HepG2 (cell line): ENCODE results near the gene CPNE1. TPM values are rescaled to one million over a fixed set of nuclear protein-coding genes. Genes with fewer than 3 reads are reported as not detected.

Experiments
- KIAA2018 ChIP-seq: sonication (generic); formaldehyde crosslinking; IDR thresholded peaks from 2 replicates; pipeline ENCODE4 v1.5.0; 2020; ENCODE audit warnings: mild to moderate bottlenecking, missing genetic modification reagents, borderline replicate concordance
- POLR2G ChIP-seq: fragments of 200-400 bp; formaldehyde crosslinking; IDR thresholded peaks from 2 replicates; pipeline ENCODE4 v1.6.1; 2018; ENCODE audit warnings: mild to moderate bottlenecking, low read depth, low read length, moderate library complexity
- RBM39 ChIP-seq: fragments of 200-400 bp; formaldehyde crosslinking; IDR thresholded peaks from one replicate; pipeline ENCODE4 v1.6.1; 2018; ENCODE audit warnings: antibody characterized with exemption, mild to moderate bottlenecking, low read depth, low read length; ENCODE audit not compliant: poor library complexity, severe bottlenecking
- SNRNP70 ChIP-seq: fragments of 200-400 bp; formaldehyde crosslinking; IDR thresholded peaks from 2 replicates; pipeline ENCODE4 v1.6.1; 2017; ENCODE audit warnings: mild to moderate bottlenecking, low read depth, low read length, moderate library complexity
- TOE1 ChIP-seq: sonication (generic); formaldehyde crosslinking; IDR thresholded peaks from 2 replicates; pipeline ENCODE4 v1.4.0; 2020; ENCODE audit warnings: mild to moderate bottlenecking, missing genetic modification reagents
- U2AF2 ChIP-seq: fragments of 200-400 bp; formaldehyde crosslinking; IDR thresholded peaks from 2 replicates; pipeline ENCODE4 v1.6.1; 2017; ENCODE audit warnings: low read depth, mild to moderate bottlenecking, low read length
- ZNF496 ChIP-seq: sonication (generic); formaldehyde crosslinking; IDR thresholded peaks from 2 replicates; pipeline ENCODE4 v1.8.1; 2023; ENCODE audit warnings: mild to moderate bottlenecking, moderate library complexity, missing genetic modification reagents; ENCODE audit not compliant: insufficient replicate concordance
- ZNF552 ChIP-seq: sonication (generic); formaldehyde crosslinking; IDR thresholded peaks from 2 replicates; pipeline ENCODE4 v1.9.0; 2022; ENCODE audit warnings: missing genetic modification reagents, mild to moderate bottlenecking, borderline replicate concordance
- ZNF569 ChIP-seq: sonication (generic); formaldehyde crosslinking; IDR thresholded peaks from 2 replicates; pipeline ENCODE4 v1.5.0; 2020; ENCODE audit warnings: mild to moderate bottlenecking, missing genetic modification reagents, moderate library complexity, borderline replicate concordance
- ZNF850 ChIP-seq: sonication (generic); formaldehyde crosslinking; conservative IDR thresholded peaks from 2 replicates; pipeline ENCODE4 v1.9.0; 2021; ENCODE audit warnings: mild to moderate bottlenecking, missing genetic modification reagents
- polyA plus RNA-seq, 8 experiments: library from polyadenylated mRNA; depleted of rRNA in 3 of 8; stranded (reverse) in 7 of 8; unstranded in 1 of 8; fragments of >200 nt; fragmentation: Illumina TruSeq in 4 of 8; extraction: Trizol in 4 of 8; gene quantifications; 2 replicates each; pipeline versions ENCODE4 v1.2.1 to v1.2.3, GENCODE V29; 2011 to 2016; ENCODE audit warnings: low read depth in 4 of 8, missing spikeins in 1 of 8, mixed read lengths in 1 of 8; ENCODE audit not compliant: insufficient read depth in 1 of 8
- total RNA-seq, 5 experiments: library from RNA; depleted of rRNA; stranded (reverse); fragments of >200 nt; fragmentation: Illumina TruSeq; extraction: Trizol; gene quantifications; 2 replicates each; pipeline ENCODE4 v1.2.3, GENCODE V29; 2016; ENCODE audit warnings: low read depth in 1 of 5
- TF ChIP-seq, protein P1 (sequence below): IDR thresholded peaks from 2 replicates; pipeline ENCODE4 v1.6.1; 2012; ENCODE audit warnings: low read length, improper control_type of control experiment
- TF ChIP-seq, protein P2 (sequence below): sonication (generic); formaldehyde crosslinking; IDR thresholded peaks from 2 replicates; pipeline ENCODE4 v1.8.1; 2023; ENCODE audit warnings: mild to moderate bottlenecking, missing genetic modification reagents

Gene CPNE1
- total and polyA plus RNA-seq, 2 of the 13 experiments (the other 11 are each of a cell fraction or from before 2014, with no cell fraction given): 408 to 431 TPM

- no peak for TF ChIP-seq TOE1 (CRISPR knock-in tag)
- no peak for TF ChIP-seq SNRNP70
- TF ChIP-seq, protein P1, sequence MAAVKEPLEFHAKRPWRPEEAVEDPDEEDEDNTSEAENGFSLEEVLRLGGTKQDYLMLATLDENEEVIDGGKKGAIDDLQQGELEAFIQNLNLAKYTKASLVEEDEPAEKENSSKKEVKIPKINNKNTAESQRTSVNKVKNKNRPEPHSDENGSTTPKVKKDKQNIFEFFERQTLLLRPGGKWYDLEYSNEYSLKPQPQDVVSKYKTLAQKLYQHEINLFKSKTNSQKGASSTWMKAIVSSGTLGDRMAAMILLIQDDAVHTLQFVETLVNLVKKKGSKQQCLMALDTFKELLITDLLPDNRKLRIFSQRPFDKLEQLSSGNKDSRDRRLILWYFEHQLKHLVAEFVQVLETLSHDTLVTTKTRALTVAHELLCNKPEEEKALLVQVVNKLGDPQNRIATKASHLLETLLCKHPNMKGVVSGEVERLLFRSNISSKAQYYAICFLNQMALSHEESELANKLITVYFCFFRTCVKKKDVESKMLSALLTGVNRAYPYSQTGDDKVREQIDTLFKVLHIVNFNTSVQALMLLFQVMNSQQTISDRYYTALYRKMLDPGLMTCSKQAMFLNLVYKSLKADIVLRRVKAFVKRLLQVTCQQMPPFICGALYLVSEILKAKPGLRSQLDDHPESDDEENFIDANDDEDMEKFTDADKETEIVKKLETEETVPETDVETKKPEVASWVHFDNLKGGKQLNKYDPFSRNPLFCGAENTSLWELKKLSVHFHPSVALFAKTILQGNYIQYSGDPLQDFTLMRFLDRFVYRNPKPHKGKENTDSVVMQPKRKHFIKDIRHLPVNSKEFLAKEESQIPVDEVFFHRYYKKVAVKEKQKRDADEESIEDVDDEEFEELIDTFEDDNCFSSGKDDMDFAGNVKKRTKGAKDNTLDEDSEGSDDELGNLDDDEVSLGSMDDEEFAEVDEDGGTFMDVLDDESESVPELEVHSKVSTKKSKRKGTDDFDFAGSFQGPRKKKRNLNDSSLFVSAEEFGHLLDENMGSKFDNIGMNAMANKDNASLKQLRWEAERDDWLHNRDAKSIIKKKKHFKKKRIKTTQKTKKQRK: no peak
- TF ChIP-seq POLR2G: peak; percentile 11; the same call in 1 of the 2 replicates
- TF ChIP-seq U2AF2: no peak
- no peak for TF ChIP-seq ZNF569
- no peak for TF ChIP-seq KIAA2018 (CRISPR knock-in tag)
- TF ChIP-seq ZNF552 (CRISPR knock-in tag): no peak
- TF ChIP-seq, protein P2, sequence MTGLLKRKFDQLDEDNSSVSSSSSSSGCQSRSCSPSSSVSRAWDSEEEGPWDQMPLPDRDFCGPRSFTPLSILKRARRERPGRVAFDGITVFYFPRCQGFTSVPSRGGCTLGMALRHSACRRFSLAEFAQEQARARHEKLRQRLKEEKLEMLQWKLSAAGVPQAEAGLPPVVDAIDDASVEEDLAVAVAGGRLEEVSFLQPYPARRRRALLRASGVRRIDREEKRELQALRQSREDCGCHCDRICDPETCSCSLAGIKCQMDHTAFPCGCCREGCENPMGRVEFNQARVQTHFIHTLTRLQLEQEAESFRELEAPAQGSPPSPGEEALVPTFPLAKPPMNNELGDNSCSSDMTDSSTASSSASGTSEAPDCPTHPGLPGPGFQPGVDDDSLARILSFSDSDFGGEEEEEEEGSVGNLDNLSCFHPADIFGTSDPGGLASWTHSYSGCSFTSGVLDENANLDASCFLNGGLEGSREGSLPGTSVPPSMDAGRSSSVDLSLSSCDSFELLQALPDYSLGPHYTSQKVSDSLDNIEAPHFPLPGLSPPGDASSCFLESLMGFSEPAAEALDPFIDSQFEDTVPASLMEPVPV (CRISPR knock-in tag): no peak
- no peak for TF ChIP-seq ZNF496 (CRISPR knock-in tag)
- TF ChIP-seq RBM39: no peak
- TF ChIP-seq ZNF850 (CRISPR knock-in tag): peak; percentile 71; the same call in 1 of the 2 replicates
Observed at GRCh38 chr20:35618263-35619131, 46.2 kb downstream of the CPNE1 start (continued).
